ENCODE measurements around the gene DIP2B.
A peak's percentile ranks its signal among the peaks of the same experiment; 100 is the strongest.

Gene DIP2B

GRCh38 chr12:50686406-50686805 is 181.6 kb downstream of the DIP2B start:
- no peak for DNase-seq

DNA sequence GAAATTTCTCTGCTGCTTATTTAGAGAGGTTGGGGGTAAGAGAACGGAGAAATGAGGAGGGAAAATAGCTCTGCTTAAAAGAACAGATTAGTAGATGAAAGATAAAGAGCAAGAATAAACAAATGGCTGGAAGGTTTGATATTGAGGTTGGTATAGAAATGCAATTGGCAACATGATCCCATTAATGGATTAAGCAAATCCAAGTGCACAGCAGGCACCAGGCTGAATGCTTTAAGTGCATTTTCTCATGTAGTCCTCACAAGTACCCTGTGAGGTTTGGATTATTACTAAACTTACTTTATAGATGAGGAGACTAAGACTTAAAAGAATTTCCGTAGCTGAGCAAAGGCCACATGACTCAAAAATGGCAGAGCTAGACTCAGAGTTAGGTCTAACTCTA is 182.2 kb downstream of the DIP2B start:
- DNase-seq = no peak

DNA sequence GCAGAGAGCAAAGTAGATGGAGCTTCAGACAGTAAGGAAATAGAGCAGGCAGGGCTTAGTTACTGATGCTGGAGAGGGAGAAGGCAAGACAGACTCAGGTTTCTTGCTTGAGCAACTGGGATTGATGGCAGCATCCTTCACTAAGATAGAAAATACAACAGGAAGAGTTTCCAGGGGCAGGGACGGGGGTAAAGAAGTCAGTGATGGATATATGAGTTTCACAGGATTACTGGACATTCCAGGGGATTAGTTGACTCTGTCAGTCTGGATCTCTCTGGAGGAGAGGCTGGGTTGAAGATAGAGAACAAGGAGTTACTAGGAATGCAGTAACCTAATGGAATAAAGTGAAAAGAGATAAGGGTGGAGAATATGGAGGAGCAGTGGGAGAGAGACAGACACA is 184.7 kb downstream of the DIP2B start:
- DNase-seq = peak; percentile 11

- DNase-seq = peak; percentile 72
Measured at GRCh38 chr12:50690925-50691324, 186.1 kb downstream of the DIP2B start.

GRCh38 chr12:50695961-50696360 is 191.2 kb downstream of the DIP2B start:
- DNase-seq = no peak

DNA sequence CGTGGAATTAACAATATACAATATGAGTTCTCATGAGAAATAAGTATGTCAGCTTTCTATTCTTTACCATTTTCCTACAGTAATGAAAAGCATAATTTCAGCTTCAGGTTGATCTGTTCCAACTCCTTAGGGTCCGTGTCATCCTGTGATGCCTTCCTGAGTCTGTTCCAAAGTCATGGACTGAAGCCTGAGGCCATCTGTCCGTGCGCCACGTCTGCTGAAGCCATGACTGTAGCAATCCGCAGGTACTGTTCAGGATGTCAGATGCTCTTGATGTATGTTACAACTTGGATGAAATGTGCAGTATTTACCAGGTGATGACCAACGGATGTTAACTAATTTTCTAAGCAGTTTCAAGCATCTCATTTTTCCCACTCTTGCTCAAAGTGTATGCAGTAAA is 192.1 kb downstream of the DIP2B start:
- DNase-seq = no peak

GRCh38 chr12:50699154-50699553 is 194.4 kb downstream of the DIP2B start:
- DNase-seq = no peak

- no peak for DNase-seq
Measured at GRCh38 chr12:50699940-50700339, 195.2 kb downstream of the DIP2B start.

DNA sequence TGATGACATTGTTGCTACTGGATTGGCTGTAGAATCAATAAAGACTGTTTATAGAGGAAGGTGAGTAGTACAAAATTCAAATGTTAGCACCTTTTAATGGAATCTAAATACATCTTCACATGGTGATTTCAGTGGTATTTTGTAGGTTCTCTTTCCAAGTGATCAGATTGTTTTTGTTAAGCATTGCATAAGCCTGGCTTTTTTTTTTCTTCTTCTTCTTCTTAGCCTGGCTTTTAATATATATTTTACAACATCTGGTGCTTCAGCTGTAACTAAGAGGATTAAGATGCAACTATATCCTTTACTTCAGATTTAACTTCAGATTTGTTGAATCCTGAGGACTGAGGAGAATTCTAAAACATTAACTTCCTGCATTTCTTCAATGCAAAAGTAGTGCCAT is 201.8 kb downstream of the DIP2B start:
- no peak for DNase-seq

DNA sequence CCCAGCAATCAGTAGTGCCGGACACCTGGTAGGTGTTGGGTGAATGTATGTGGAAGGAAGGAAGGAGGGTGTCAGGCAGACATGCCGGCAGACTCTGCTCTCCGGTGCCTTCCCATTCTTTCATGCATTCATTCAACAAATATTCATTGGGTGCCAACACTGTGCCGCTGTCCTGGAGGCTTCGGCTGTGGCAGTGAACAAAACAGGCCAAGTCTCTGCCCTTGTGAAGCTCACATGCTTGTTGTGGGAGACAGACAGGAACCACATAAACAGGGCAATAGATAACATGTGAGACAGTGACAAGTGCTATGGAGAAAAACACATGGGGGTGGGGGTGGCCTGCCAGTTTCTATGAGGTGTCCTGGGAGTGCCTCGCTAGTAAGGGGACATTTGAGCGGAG is 202.6 kb downstream of the DIP2B start:
- no peak for DNase-seq

DNA sequence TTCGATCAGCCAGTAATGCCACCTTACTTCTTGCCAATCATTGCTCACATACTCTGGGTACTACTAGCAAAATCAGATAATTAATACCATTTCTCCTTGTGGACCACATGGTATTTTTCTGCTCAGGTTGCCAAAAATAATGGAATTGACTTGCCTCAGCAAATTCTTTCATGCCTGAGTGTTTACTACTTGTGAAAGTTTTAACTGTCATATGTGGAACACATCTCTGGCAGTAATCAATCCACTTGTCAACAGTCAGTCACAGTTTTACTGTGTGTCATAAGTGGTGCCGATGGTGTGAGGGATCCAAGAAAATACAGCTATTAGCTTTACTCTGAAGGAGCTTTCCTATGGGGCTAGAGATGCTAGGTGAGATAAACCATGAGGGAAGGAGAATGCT is 203.8 kb downstream of the DIP2B start:
- no peak for DNase-seq

DNA sequence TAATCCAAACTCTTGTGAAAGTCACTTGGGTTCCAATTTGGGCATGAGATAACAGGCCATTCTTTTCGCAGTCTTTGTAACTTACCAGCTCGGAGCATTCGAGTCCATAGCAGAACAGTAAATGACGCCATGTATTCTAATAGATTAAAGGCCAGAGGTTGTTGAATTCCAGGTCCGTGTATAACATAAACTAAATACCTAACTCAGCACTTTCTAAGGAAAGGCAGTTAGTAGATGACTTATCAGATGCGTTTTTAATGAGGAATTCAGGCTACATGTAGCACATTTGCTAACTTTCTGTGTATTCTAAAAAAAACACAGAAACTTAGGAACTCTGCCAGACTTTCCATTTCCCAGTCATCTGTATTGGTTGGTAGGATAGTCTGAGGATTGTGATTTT is 206.3 kb downstream of the DIP2B start:
- no peak for DNase-seq

GRCh38 chr12:50715174-50715573 is 210.4 kb downstream of the DIP2B start:
- no peak for DNase-seq

GRCh38 chr12:50718760-50719159 is 214.0 kb downstream of the DIP2B start:
- no peak for DNase-seq

DNA sequence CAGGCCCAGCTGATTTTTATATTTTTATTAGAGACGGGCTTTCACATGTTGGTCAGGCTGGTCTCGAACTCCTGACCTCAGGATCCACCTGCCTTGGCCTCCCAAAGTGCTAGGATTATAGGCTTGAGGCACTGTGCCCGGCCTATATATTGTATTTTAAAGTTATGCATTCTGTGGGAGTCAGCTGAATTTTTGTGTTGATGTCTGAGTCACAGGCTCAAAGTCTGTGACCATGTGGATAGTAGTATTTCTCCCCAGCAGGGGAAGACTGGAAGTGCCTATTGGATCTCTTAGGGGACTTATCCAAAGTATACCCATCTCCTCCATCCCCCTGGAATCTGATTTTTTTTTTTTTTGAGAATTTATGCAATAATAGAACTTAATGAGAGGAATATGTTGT is 215.3 kb downstream of the DIP2B start:
- no peak for DNase-seq

- no peak for DNase-seq
Measured at GRCh38 chr12:50720501-50720900, 215.7 kb downstream of the DIP2B start.

DNA sequence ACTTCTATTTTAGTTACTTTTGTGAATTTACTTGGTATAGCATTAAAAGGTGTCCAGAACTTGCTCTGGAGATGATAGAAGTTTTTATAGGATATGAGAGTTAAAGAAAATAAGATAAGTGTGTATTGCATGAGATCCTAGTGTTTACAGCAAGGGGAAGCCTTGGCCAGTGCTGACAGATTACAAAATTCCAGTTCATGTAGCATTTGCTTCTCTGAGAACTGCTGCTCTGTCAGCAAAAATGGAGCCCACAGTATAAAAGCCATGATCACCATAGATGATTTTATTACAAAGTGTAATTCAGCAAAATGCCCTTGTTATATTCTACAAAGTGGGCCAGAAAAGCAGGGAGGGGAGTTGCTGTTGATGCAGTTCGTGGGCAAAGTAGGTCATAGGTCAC is 219.1 kb downstream of the DIP2B start:
- no peak for DNase-seq

DNA sequence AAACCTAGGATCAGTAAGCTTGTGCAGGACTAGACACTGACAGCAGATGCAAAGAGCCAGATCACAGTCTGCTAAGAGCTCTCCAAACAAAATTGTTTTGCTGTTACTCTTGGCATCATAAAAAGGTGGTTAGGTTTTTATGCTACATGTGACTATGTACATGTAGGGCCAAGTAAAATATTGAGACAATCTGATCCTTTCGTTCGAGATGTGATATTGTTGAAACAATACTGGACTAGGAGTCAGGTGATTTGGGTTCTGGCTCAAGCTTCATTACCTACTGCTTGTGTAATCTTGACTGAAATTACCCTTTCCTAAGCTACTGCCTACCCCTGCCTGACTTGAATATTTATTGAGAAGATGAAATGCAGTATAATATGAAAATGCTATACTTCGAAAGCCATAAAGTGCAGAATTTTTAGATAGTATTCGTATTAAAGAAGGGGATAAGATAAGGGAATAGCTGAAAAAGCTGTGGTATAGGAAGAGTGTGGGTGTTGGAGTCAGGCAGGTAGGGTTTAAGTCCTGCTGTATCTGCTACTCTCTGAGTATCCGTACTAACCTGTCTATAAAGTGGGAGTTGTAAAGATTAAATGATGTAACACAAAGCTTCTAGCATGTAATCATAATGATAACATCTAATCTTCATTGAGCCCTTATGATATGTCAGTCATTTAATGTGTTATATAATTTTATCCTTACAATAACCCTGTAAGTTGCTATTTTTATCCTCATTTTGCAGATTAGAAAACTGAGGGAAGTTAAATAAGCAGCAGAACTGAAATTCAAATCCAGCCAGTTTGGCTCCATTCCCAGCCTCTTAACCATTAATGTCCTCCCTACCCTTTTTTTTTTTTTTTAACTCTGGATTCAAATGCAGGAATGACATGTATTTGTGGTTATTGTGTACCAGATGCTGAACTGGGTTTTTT is 220.5 kb downstream of the DIP2B start:
- no peak for DNase-seq

DNA sequence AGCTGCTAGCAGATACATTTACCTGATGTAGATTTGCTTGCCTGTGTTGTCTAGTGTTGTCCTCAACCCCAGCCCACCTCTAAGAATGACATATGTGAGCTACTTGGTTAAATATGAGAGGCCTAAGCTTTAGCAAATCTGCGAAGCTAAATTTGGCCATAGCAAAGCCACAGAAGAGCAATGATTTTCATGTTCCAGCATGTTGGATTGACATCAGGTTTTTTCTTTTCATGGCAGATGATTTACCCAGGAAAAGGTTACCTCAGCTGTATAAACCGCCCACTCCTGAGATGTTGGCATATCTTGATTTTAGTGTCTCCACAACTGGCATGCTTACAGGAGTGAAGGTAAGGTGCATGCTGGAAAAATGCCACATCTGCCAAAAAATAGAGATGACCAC is 222.7 kb downstream of the DIP2B start:
- DNase-seq = no peak

DNA sequence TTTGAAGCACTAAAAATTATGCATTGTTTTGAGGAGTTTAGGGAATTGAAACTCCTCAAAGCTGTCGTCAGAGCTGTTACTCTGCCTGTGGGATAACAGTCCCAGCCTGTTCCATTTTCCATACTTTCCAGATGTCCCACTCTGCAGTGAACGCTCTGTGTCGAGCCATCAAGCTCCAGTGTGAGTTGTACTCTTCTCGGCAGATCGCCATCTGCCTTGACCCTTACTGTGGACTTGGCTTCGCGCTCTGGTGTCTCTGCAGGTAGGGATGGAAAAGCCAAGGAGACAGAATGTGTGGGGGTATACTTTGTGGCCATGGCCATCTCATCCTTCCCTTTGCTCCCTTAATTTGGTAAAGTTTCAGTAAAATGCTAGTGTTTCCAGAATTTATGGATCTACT is 223.6 kb downstream of the DIP2B start:
- DNase-seq = no peak

- DNase-seq = no peak
Measured at GRCh38 chr12:50728841-50729240, 224.1 kb downstream of the DIP2B start.

DNA sequence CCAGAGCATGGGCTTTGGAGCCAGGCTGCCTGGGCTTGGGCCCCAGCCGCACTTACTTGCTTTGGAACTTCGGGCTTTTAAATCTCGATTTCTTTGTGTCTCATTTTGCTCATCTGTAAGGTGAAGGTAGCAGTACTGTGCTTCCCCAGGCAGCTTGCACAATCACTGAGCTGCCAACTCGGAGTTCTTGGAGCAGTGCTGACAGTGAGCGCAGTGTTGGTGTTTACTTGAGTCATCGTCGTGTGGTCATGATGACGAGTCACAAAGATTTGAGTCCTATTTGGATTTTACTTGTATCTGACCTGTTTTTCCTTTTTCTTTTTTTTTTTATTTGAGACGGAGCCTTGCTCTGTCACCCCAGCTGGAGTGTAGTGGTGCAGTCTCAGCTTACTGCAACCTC is 227.8 kb downstream of the DIP2B start:
- no peak for DNase-seq

GRCh38 chr12:50733706-50734105 is 228.9 kb downstream of the DIP2B start:
- DNase-seq = no peak

DNA sequence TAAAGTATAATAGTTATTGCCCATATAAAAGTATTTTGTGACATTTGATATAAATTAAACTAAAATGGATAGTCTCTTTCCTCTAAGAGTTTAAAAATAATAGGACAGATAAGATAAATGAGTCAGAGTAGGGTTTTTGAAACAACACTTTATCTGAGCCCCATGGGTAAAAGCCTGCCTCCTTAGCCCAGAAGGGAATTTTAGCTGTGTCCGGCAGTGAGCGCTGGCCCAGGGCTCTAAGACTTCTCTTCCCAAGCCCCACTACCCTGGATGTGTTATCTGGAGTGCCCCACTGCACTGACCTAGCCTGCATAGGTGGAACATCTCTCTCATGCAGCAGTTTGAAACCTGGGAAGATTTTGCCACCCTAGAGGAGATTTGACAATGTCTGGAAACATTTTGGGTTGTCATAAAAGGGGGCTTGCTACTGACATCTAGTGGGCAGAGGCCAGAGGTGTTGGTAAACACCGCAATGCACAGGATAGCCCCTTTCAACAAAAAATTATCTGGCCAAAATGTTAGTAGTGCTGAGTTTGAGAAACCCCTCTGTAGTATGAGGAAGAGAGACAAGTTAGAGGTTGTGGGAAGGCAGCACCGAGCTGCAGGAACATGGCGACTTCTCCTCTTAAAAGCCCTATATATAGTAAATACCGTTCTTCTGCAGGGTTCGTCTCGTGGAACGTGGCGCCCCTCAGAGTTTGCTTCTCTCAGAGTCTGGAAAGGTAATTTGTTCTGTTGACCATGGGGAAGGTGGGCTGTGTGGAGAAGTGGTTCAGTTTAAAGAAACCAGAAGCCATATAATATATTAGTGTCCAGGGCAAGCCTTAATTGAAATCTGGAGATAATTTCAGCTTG is 229.9 kb downstream of the DIP2B start:
- DNase-seq = peak; percentile 66

All from eye (tissue), 1 donor.